GM18907 (cell line): ENCODE measurements around the gene PLSCR3.

ENCODE experiments used
- ATAC-seq: cut with Tn5 transposase; IDR thresholded peaks from one replicate; pipeline ENCODE4 v1.9.1; 2021; ENCODE audit warnings: mild to moderate bottlenecking, moderate library complexity; ENCODE audit not compliant: unreplicated experiment

PLSCR3 gene

DNA sequence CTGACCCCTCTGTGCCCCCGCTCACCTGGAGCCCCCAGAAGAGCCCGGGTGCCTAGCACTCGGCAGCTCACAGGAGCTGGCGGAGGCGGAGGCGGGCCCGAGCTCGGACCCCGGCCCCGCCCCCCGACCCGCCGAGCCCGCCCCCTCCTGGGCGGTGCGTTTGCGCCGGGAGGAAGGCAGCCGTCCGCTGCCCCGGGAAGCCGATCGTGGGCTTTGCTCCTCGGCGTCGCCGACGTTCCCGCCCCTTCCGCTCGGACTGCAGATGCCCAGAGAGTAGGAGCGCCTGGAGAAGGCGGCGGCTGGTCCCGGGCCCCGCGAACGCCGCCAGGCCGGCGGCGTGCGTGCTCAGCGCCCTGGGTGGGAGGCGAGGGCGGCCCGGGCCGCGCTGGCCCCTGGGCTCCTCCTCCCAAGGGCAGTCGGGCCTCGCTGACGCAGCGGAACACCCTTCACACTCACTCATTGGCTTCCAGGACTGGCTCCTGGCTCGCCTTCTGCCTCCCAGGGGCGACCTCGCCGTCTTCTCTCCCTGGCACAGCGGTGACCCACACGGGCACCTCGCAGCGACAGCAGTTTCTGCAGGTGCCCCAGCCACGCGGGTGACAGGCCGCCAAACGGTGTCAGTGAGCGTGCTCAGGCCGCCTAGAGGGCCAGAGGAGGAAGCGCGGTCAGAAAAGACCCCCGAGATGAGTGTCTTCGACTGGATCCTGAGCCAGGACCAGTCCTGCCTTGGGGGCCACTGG, at the start of gene PLSCR3:
PLSCR3 (minus strand) TSS at position 74 of the 740 bp plus-strand sequence. CDS start 415 bp downstream, outside the sequence.
- peak; percentile 72 for ATAC-seq

DNA sequence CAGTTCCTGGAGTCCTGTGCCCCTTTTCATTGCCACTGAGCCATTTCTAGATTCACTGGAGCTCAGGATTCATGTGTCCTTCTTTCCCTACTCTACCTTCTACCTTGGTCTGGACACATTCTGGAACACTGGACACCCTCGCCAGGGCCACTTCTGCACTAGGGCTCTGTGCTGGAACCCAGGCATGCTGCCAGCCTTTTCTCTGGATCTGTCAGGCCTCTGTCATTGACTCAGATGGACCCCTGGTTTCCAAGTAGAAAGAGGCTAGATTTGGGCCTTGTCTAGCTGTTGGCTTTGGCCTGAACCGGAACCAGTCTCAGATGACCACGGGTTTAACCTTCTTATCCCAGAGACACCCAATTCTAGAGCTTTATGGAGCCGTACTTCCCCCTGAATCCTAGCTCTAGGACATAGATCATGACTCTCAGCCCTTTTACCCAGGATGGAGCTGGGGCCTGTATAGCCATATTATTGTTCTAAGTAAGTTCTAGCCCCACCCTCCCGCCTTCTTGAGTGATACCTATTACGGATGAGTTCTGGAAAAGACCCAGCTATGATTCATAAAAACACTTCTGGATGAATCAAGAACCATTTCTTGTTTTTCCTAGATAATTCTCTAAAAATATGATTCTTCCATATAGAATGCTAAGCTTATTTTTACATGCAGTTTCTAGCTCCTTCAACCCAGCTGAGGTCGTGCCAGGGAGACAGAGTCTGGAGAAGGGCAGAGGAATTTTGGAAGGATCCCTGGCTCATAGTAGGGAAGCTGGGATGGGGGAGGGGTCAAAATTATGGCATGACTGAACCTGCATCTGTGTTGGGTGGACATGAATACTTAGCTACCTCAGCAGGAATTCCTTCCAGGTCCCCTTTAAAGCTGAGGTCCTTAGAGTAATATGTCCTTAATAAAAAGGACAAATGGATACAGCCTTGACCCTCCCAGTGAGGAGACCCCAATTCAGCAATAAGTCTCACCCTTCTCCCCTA, 49.5 kb upstream of the PLSCR3 start:
- no peak for ATAC-seq

DNA sequence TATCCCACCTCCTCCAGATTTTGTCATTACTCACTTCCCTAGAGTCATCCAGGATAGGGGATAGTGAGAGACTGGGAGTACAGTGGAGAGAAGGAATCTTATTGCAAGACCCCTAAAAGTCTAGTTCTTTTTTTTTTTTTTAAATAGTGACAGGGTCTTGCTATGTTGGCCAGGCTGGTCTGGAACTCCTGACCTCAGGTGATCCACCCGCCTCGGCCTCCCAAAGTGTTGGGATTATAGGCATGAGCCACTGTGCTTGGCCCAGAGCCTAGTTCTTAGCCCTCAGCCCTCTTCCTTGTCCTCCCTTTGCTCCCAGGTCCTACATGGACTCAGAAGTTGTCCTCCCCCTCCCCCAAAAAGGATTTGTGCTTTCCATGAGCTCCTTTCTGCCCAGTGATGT, 47.8 kb upstream of the PLSCR3 start:
- ATAC-seq: no peak

DNA sequence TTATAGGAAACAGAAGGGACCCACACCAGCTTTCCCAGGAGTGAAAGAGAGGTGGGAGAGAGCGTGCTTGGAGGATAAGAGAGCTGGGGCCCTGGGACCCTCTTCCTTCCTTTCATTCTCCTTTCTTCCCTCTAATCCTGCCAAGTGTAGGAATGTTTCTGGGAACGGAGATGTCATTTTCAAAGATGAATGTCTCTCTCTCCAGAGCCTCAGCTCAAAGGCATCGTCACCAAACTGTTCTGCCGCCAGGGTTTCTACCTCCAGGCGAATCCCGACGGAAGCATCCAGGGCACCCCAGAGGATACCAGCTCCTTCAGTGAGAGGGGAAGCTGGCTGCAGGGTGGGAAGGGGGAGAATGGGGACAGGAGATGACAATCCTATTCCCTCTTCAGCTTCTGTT, 46.9 kb upstream of the PLSCR3 start:
- no peak for ATAC-seq

DNA sequence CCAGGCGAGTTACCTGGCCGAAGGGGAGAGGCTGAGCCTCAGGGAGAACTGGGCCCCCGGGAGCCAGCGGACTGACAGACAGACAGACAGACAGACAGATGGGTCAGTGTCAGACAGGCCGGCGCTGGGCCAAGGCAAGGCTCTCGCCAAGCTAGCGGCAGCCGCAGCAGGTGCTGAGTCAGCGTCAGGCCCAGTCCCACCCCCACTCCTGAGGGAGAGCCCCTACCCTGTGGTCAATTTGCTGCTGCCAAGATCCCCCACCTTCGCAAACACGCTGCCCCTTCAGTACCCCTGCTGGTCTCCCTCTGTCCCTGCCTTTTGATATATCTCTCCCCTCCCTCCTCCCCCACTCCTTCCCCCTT, 46.5 kb upstream of the PLSCR3 start:
- no peak for ATAC-seq

DNA sequence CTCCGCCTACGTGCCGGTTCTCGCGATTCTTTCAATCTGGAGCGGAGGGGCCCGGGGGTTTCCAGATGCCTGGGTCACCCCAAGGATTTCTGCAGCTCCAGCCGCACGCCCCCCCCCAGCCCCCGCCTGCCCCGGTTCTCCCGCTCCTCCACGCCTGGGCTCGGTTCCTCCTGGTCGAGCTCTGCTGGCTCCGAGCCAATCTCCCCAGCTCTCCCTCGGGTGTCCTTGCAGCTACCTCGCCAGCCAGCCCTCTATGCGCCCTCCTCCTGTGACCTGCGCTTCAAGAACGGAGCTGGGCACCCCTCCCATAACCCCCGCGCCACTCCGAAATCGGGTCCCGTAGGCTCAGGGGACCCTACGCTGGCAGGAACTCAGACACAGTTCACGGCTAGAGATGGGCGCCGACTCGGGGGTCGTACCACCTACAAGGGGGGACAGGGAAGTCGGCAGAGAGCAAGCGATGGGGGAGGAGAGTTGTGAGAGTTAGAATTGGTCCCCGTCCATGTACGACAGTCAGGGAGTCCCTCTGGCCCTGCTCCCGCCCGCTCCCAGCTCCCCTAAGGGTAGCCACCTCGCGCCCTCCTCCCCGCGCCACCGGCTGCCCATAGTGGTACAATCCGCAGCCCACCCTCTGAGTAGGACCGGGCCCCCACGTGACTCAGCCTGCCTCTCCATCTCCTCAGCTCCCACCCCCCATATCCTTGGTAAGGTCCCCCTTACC, 45.9 kb upstream of the PLSCR3 start:
- ATAC-seq: no peak

DNA sequence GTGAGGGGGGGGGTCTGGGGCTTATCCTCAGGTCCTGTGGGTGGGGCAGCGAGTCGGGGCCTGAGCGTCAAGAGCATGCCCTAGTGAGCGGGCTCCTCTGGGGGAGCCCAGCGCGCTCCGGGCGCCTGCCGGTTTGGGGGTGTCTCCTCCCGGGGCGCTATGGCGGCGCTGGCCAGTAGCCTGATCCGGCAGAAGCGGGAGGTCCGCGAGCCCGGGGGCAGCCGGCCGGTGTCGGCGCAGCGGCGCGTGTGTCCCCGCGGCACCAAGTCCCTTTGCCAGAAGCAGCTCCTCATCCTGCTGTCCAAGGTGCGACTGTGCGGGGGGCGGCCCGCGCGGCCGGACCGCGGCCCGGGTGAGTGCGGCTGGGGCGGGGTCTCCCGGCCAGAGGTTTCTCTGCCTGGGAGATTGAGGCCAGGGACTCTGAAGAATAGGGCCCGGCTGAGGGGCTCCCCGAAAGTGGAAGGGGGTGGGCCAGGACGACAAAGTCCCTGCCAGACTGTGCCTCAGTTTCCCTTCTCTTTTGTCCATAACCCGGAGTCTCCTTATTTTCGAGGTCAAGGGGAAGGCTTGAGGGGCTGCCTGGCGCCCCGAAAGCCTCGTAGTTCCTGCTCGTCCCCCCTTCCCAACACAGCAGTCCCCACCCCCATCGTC, 45.3 kb upstream of the PLSCR3 start, which contains the start of gene FGF11:
FGF11 (plus strand) TSS at position 51 of the 651 bp plus-strand sequence; CDS start at position 160, 109 bp downstream.
- no peak for ATAC-seq

DNA sequence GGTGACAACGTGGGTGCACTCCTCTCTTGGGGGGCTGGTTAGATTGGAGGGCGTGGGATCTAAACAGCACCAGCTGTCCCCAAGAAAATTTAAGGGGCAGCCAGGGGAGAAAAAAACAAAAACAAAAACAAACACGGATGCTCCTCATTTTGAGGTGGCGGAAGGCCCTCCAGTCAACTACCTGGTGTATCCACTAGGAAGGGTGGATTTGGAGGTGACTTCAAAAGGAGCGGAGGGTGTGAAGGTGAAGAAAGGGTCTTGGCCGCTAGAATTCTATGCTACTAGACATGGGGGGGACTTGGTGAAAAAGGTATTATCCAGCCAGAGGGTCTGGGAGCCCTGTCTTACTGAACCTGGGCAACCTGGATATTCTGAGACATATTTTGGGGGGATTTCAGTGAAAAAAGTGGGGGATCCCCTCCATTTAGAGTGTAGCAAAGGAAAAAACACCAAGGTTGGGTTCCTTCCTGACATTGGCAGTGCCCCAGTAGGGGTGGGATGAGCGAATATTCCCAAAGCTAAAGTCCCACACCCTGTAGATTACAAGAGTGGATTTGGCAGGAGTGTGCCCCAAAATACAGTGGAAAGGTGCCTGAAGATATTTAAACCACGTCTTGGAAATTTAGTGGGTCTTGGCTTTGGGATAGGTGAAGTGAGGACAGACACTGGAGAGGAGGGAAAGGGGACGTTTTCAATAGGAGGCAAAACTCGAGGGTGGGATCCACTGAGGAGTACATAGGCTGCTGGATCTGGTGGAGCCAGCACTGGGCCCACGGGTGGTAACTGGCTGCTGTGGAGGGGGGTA, 44.5 kb upstream of the PLSCR3 start:
- no peak for ATAC-seq

DNA sequence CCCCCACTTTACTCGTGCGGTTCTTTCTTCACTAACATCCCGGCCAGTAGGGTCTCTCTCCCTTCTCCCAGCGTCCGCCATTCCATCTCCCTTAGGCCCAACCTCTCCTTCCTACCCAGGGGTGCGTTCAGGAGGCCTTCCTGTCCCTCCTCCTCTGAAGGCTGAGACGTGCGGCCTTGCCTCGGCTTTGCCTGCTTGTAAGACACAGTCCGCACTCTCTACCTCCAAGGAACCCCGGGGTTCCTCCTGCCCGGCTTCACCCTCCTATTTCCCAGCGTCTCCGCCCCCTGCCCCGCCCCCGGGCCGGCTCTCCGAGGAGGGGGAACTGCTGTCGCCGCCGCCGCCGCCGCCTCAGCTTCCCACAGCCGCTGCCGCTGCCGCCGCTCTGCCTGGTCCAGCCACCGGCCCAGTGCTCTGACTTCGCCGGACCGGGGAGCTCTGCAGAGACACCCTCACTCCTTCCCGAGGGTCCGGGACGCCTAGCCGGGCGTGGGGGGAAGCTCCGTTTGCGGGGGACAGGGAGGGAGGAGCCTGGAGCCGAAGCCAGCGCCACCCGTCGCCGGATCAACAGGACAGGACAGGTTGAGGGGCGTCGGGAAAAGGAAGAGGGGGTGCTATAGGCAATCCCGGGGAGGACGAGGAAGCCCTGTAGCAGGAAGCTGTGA, 43.8 kb upstream of the PLSCR3 start:
- no peak for ATAC-seq

DNA sequence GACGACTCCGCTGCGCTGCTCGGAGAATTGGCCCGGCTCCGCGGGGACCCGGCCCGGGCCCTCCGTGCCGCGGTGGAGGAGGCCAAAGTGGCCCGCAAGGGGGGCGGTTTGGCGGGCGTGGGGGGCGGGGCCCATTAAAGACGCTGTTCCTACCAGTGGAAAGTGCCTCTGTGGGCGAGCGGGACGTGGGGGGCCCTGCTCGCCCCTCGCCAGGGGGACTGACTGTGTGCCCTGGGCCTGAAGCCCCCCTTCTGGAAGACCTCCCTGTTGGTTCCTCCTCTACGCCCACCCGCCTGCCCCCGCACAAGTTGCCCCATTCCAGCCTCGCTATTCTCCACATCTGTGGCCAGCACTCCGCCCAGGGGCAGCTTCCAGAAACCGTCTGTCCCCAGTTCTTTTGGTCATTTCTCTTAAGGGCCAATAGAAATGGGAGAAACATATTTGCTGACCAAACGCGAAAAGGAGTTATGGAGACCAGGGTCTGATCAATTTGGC, 43.1 kb upstream of the PLSCR3 start:
- no peak for ATAC-seq

DNA sequence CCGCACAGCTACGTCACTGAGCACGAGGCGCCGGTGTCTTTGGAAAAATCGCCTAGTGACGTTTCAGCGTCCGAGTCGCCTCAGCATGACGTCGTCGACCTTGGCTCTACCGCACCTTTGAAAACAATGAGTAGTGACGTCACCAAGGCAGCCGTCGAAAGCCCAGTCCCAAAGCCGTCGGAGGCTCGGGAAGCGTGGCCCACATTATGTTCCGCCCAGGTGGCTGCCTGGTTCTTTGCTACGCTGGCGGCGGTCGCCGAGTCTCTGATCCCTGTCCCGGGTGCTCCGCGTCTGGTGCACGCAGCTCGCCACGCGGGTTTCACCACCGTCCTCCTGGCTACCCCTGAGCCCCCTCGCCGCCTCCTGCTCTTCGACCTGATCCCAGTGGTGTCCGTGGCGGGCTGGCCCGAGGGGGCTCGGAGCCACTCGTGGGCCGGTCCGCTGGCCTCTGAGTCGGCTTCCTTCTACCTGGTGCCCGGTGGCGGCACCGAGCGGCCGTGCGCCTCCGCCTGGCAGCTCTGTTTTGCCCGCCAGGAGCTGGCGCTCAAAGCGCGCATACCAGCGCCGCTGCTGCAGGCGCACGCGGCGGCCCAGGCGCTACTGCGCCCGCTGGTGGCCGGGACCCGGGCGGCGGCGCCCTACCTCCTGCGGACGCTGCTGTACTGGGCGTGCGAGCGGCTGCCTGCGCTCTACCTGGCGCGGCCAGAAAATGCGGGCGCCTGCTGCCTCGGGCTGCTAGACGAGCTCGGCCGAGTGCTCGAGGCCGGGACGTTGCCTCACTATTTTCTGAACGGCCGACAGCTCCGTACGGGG, 42.4 kb upstream of the PLSCR3 start:
- peak; percentile 33 for ATAC-seq

DNA sequence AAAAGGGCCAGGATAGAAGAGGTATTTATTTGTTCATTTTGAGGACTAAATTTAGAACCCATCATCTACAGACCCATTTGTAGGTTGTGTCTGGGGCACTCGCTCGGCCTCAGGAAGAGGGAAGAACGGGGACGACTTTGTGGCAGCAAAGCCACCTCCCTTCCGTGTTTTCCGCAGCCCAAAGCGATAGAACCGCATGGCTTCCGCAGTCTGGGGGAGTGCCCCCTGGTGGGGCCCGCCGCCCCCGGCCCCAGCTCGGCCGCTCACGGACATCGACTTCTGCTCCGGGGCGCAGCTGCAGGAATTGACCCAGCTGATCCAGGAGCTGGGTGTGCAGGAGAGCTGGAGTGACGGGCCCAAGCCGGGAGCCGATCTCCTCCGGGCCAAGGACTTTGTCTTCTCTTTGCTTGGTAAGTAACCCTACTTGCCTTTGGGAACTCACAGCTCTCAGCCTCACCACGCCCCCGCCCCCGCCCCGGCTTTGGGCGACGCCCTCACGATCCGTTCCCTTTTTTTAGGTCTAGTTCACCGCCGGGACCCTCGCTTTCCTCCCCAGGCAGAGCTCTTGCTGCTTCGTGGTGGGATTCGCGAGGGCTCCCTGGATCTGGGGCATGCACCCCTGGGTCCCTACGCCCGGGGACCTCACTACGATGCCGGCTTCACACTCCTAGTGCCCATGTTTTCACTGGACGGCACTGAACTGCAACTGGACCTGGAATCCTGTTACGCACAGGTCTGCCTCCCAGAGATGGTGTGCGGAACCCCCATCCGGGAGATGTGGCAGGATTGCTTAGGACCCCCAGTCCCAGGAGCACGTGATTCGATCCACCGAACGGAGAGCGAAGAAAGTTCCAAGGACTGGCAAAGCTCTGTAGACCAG, 41.6 kb upstream of the PLSCR3 start:
- ATAC-seq: peak; percentile 24

DNA sequence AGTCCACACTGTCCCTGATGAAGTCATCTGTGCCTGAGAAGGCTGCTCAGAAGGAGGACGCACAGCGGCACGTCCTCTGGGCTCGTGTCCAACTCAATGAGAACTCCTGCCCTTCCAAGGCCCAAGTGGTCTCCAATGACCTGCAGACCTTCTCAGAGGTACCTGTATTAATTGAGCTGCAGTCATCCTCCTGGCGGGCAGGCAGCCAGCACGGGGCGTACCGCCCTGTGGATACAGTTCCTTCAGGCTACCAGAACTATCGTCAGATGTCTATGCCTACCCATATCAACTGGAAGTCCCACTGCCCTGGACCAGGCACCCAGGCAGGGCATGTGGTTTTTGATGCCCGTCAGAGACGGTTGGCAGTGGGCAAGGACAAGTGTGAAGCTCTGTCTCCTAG, 38.0 kb upstream of the PLSCR3 start:
- ATAC-seq: no peak

DNA sequence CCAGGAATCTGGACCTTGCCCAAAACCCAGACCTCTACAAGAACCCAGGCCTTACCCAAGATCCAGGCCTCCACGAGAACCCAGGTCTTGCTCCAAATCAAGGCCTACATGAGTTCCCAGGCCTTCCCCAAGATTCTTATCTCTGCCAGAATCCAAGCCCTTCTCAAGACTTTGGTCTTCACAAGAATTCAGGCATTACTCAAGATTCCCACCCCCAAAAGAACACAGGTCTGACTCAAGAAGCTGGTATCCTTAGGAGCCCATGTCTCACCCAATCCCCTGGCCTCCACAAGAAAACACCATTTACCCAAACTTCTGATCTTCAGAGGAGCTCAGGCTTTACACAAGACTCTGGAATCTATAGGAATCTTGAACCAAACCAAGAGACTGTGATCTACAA, 36.9 kb upstream of the PLSCR3 start:
- ATAC-seq: no peak

DNA sequence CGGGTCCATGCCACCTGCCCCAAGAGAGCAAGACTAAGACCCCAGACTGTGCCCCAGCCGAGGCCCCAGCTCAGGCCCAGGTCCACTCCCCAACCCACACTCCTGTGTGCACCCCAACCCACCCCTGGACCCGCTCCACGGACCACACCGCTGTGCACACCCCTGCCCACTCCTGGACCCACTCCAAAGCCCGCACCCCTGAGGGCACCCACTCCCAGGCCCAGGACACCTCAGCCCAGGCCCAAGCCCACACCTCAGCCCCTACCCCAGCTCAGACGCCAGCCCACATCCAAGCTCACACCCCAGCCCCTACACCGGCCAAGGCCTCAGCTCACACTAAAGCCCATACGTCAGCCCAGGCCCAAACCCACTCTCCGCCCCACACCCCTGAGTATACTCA, 35.4 kb upstream of the PLSCR3 start:
- ATAC-seq: no peak

DNA sequence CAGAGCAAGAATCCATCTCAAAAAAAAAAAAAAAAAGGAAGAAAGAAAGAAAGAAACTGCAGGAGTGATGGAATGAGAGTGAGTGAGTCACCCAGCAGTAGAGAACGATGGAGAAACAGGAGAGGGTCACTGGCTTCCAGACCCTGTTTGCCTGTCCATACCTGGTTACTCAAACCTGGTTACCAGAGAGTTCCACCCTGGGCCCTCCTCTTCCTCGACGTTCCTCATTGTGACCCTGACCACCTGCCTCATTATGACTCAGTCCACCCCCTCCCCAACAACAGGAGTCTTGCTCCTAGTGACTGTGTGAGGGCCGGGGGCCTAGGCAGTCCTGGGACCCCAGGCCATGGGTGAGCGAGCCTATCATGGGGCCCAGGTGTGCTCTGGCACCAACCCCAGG, 34.2 kb upstream of the PLSCR3 start, which contains the start of gene SPEM3:
SPEM3 (plus strand) TSS at position 301 of the 400 bp plus-strand sequence; CDS start at position 347, 46 bp downstream.
- no peak for ATAC-seq

DNA sequence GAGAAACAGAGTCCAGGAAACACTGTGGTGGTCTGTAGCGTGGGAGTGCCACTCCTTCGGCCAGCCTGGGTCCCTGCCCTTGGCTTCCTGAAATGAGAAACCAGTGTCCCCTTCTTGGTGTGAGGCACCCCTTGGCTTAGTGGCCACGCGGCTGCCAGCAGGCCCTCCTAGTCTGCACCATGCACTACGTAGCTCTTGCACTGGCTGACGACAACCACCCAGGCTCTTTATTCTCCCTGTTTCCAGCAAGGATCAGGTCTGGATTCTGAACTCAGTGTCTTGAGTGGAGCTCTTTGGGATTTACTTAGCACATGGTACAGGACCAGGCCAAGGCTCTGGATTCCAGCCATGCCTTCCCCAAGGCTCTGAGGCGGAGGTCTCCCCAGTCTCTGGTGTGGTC, 33.2 kb upstream of the PLSCR3 start:
- no peak for ATAC-seq
